Measurements from ENCODE around the gene HNRNPUL2. TPM values are rescaled to one million over a fixed set of nuclear protein-coding genes. Genes with fewer than 3 reads are reported as not detected.
A peak's percentile ranks its signal among the peaks of the same experiment; 100 is the strongest.

Gene HNRNPUL2
- total RNA-seq, 6 experiments from 2014 or later, result 34.5 to 44.6 (median 41.6) TPM

DNA sequence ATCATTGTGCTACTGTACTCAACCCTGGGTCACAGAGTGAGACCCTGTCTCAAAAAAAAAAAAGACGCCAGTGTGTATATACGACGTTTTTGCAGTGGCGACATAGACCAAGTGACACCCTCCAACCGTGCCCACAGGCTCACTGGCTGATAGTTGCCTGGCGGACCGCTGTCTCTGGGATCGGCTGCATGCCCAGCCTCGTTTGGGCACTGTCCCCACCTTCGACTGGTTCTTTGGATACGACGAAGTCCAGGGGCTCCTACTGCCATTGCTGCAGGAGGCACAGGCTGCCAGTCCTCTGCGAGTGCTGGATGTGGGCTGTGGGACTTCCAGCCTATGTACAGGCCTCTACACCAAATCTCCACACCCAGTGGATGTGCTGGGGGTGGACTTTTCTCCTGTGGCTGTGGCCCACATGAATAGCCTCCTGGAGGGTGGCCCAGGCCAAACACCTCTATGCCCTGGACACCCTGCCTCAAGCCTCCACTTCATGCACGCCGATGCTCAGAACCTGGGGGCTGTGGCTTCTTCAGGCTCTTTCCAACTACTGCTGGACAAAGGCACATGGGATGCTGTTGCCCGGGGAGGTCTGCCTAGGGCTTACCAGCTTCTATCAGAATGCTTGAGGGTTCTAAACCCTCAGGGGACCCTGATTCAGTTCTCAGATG is 60.9 kb downstream of the HNRNPUL2 start:
- Mint-ChIP-seq H3K27me3 (ENCODE audit: insufficient read depth) (peaks cover 10% of the 10 kb centered on the region), H3K4me3 (peak overlapping the region; percentile 99), H3K9me3 (peaks cover 5% of the 10 kb centered on the region; the same call in 1 of the 2 replicates), H3K36me3 (ENCODE audit: low read depth) (peaks cover 36% of the 10 kb centered on the region), H3K27ac (peak overlapping the region; percentile 96), H3K4me1 (ENCODE audit: low read depth) (peaks cover 33% of the 10 kb centered on the region)
- no peak for DNase-seq
- no peak for TF ChIP-seq CTCF (IDR thresholded peaks at IDR 0.05)

DNA sequence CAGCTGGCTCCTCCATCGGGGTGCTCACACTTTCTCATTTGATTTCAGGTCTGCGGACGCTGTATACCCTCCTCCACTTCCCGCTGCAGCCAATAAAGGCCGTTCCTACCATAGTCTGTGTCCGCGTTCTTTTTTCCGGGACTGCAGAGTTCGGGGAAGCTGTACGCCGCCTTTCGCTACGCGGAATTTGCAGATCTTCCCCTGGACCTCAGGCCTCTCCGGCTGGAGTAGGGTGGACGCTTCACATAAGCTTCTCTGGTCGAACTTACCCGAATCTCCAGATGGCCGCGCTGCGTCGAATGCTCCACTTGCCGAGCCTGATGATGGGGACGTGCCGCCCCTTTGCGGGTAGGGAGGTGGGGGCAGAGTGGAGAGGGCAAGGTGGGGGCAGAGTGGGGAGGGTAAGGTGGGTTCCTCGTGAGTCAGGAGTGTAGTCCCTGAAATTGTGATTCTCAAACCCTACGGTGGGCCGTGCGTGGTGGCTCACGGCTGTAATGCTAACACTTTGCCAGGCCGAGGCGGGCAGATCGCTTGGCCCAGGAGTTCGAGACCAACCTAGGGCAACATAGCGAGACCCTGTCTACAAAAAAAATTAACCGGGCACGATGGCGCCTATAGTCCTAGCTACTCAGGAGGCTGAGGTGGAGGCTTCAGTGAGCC is 61.5 kb downstream of the HNRNPUL2 start:
- Mint-ChIP-seq H3K36me3 (ENCODE audit: low read depth) (peaks cover 30% of the 10 kb centered on the region), H3K4me3 (peak overlapping the region; percentile 99)
- no peak for DNase-seq

DNA sequence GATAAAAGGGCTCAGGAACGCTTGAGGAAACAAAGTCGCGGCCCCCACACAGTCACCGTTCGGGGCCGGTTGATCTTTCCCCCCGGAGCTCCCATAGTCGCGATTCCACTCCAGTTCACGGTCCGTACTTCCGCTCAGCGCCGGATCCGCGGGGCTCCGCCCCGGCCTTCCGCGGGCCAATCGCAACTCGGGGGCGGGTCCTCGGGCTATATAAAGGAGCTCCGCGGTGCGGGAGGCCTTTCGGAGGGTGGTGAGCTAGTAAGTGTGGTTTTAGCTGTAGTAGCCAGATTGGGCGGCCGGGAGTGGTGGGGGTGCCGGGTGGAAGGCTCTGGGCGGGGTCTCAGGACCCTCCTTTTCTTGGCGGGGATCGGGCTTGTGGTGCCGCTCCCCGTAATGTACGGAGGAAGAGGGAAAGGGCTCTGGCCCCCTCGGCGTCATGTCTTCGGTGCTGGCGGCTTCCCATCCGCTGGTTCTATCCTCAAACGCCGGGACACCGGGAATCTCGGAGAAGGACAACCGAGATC is 62.1 kb downstream of the HNRNPUL2 start, which contains the start of the genes C11orf98 and CSKMT:
Gene C11orf98 (minus strand): TSS at position 136 of the 524 bp plus-strand sequence. CDS start 41 bp downstream, at position 95.
Gene CSKMT (plus strand): TSS at position 238 of the 524 bp plus-strand sequence. CDS start 568 bp downstream, outside the sequence.
- no peak for TF ChIP-seq CTCF (IDR thresholded peaks at IDR 0.05)
- peaks cover 8% of the 10 kb centered on the region for H3K27me3 Mint-ChIP-seq (ENCODE audit: insufficient read depth)
- peak; percentile 92 for DNase-seq
- H3K4me3 Mint-ChIP-seq, result peak within 1 kb of the TSS; percentile 99
- peaks cover 5% of the 10 kb centered on the region; the same call in 1 of the 2 replicates for H3K9me3 Mint-ChIP-seq
- H3K4me1 Mint-ChIP-seq (ENCODE audit: low read depth), result peaks cover 24% of the 10 kb centered on the region
- peak within 1 kb of the TSS; percentile 96 for H3K27ac Mint-ChIP-seq
- H3K36me3 Mint-ChIP-seq (ENCODE audit: low read depth), result peaks cover 30% of the 10 kb centered on the region

More for the DNA sequence above, 61.5 kb downstream of the HNRNPUL2 start:
- Mint-ChIP-seq H3K9me3 (peaks cover 5% of the 10 kb centered on the region; the same call in 1 of the 2 replicates), H3K4me1 (ENCODE audit: low read depth) (peaks cover 26% of the 10 kb centered on the region), H3K27me3 (ENCODE audit: insufficient read depth) (peaks cover 10% of the 10 kb centered on the region), H3K27ac (peak overlapping the region; percentile 96)
- TF ChIP-seq CTCF (IDR thresholded peaks at IDR 0.05), result no peak

DNA sequence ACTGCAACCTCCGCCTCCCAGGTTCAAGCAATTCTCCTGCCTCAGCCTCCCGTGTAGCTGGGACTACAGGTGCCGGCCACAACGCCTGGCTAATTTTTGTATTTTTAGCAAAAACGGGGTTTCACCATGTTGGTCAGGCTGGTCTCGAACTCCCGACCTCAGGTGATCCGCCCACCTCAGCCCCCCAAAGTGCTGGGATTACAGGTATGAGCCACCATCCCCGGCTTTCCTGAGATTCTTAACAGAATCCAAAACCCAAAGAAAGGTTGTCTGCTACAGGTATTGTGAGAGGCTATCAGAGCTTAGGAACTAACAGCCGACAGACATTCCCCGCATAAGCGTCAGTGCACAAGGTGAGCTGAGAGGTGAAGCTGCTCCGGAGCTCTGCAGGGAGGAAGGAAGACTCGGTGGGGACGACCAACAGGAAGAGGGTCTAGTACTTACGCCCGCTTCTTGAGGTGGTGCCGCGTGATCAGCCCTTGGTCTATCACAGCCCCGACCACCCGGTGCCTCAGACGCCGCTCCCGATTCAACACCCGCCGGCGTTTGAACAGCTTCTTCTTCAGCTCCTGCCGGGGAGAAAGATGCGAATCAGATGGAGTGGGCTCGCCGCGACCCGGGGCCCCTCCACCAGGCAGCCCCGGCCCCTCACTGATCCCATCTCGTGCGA is 62.7 kb downstream of the HNRNPUL2 start:
- Mint-ChIP-seq H3K4me3 (peak overlapping the region; percentile 99), H3K36me3 (ENCODE audit: low read depth) (peaks cover 30% of the 10 kb centered on the region), H3K9me3 (peaks cover 5% of the 10 kb centered on the region; the same call in 1 of the 2 replicates), H3K27me3 (ENCODE audit: insufficient read depth) (peaks cover 8% of the 10 kb centered on the region), H3K4me1 (ENCODE audit: low read depth) (peaks cover 18% of the 10 kb centered on the region), H3K27ac (peak overlapping the region; percentile 96)
- DNase-seq, result no peak
- TF ChIP-seq CTCF (IDR thresholded peaks at IDR 0.05), result no peak

Other genes starting within 250 kb of the HNRNPUL2 start
- gene AHNAK, start 180.7 kb downstream of the HNRNPUL2 start, total RNA-seq (2021; fragmentation: NEBNext Ultra II Directional; extraction: Animal tissue kit (Norgen Biotek cat#: 25700)), result 100 to 1,000 TPM; 426 to 589 (median 452) TPM
- 1,000 to 10,000 TPM; 1,302 to 1,474 (median 1,327) TPM for gene EEF1G, start 153.6 kb downstream of the HNRNPUL2 start, total RNA-seq (2021; fragmentation: NEBNext Ultra II Directional; extraction: Animal tissue kit (Norgen Biotek cat#: 25700))
- 10 to 100 TPM; 14.6 to 18.0 (median 16.9) TPM for gene TUT1, start 135.9 kb downstream of the HNRNPUL2 start, total RNA-seq (2021; fragmentation: NEBNext Ultra II Directional; extraction: Animal tissue kit (Norgen Biotek cat#: 25700))
- gene MTA2, start 125.6 kb downstream of the HNRNPUL2 start, total RNA-seq (2021; fragmentation: NEBNext Ultra II Directional; extraction: Animal tissue kit (Norgen Biotek cat#: 25700)), result 100 to 1,000 TPM in 2 of 6 experiments, 10 to 100 TPM in 4; 89.6 to 106 (median 95.8) TPM
- gene EML3, start 114.7 kb downstream of the HNRNPUL2 start, total RNA-seq (2021; fragmentation: NEBNext Ultra II Directional; extraction: Animal tissue kit (Norgen Biotek cat#: 25700)), result 10 to 100 TPM; 32.5 to 39.6 (median 36.4) TPM
- gene ROM1, start 114.2 kb downstream of the HNRNPUL2 start, total RNA-seq (2021; fragmentation: NEBNext Ultra II Directional; extraction: Animal tissue kit (Norgen Biotek cat#: 25700)), result 1 to 10 TPM; 2.3 to 4.8 (median 3.2) TPM
- 10 to 100 TPM; 57.9 to 93.2 (median 63.0) TPM for gene B3GAT3, start 105.5 kb downstream of the HNRNPUL2 start, total RNA-seq (2021; fragmentation: NEBNext Ultra II Directional; extraction: Animal tissue kit (Norgen Biotek cat#: 25700))
- gene GANAB, start 80.8 kb downstream of the HNRNPUL2 start, total RNA-seq (2021; fragmentation: NEBNext Ultra II Directional; extraction: Animal tissue kit (Norgen Biotek cat#: 25700)), result 100 to 1,000 TPM; 331 to 450 (median 416) TPM
- gene INTS5, start 74.2 kb downstream of the HNRNPUL2 start, total RNA-seq (2021; fragmentation: NEBNext Ultra II Directional; extraction: Animal tissue kit (Norgen Biotek cat#: 25700)), result 10 to 100 TPM; 19.1 to 26.6 (median 23.3) TPM
- gene C11orf98, start 62.2 kb downstream of the HNRNPUL2 start, total RNA-seq (2021; fragmentation: NEBNext Ultra II Directional; extraction: Animal tissue kit (Norgen Biotek cat#: 25700)), result 10 to 100 TPM; 56.1 to 74.6 (median 64.8) TPM
- 10 to 100 TPM; 12.3 to 23.6 (median 17.2) TPM for gene CSKMT, start 62.1 kb downstream of the HNRNPUL2 start, total RNA-seq (2021; fragmentation: NEBNext Ultra II Directional; extraction: Animal tissue kit (Norgen Biotek cat#: 25700))
- 10 to 100 TPM in 5 of 6 experiments, 1 to 10 TPM in 1; 9.8 to 14.2 (median 11.3) TPM for gene UQCC3, start 55.8 kb downstream of the HNRNPUL2 start, total RNA-seq (2021; fragmentation: NEBNext Ultra II Directional; extraction: Animal tissue kit (Norgen Biotek cat#: 25700))
- gene LBHD1, start 55.2 kb downstream of the HNRNPUL2 start, total RNA-seq (2021; fragmentation: NEBNext Ultra II Directional; extraction: Animal tissue kit (Norgen Biotek cat#: 25700)), result 1 to 10 TPM; 2.8 to 4.5 (median 3.7) TPM
- 100 to 1,000 TPM in 3 of 6 experiments, 10 to 100 TPM in 3; 85.2 to 114 (median 96.5) TPM for gene UBXN1, start 48.4 kb downstream of the HNRNPUL2 start, total RNA-seq (2021; fragmentation: NEBNext Ultra II Directional; extraction: Animal tissue kit (Norgen Biotek cat#: 25700))
- gene LRRN4CL, start 37.9 kb downstream of the HNRNPUL2 start, total RNA-seq (2021; fragmentation: NEBNext Ultra II Directional; extraction: Animal tissue kit (Norgen Biotek cat#: 25700)), result 1 to 10 TPM; 1.2 to 4.0 (median 1.4) TPM
- gene BSCL2, start 20.0 kb downstream of the HNRNPUL2 start, total RNA-seq (2021; fragmentation: NEBNext Ultra II Directional; extraction: Animal tissue kit (Norgen Biotek cat#: 25700)), result 10 to 100 TPM; 50.7 to 67.4 (median 56.8) TPM
- gene GNG3, start 19.8 kb downstream of the HNRNPUL2 start, total RNA-seq (2021; fragmentation: NEBNext Ultra II Directional; extraction: Animal tissue kit (Norgen Biotek cat#: 25700)), result not detected
- gene TTC9C, start 1.0 kb upstream of the HNRNPUL2 start, total RNA-seq (2021; fragmentation: NEBNext Ultra II Directional; extraction: Animal tissue kit (Norgen Biotek cat#: 25700)), result 10 to 100 TPM; 46.2 to 52.7 (median 50.0) TPM
- 10 to 100 TPM in 1 of 6 experiments, 1 to 10 TPM in 5; 7.9 to 10.8 (median 8.9) TPM for gene ZBTB3, start 26.7 kb upstream of the HNRNPUL2 start, total RNA-seq (2021; fragmentation: NEBNext Ultra II Directional; extraction: Animal tissue kit (Norgen Biotek cat#: 25700))
- 10 to 100 TPM; 77.6 to 83.8 (median 81.4) TPM for gene POLR2G, start 34.1 kb upstream of the HNRNPUL2 start, total RNA-seq (2021; fragmentation: NEBNext Ultra II Directional; extraction: Animal tissue kit (Norgen Biotek cat#: 25700))
- gene TAF6L, start 43.9 kb upstream of the HNRNPUL2 start, total RNA-seq (2021; fragmentation: NEBNext Ultra II Directional; extraction: Animal tissue kit (Norgen Biotek cat#: 25700)), result 10 to 100 TPM in 5 of 6 experiments, 1 to 10 TPM in 1; 9.9 to 12.7 (median 10.6) TPM
- gene TMEM179B, start 59.9 kb upstream of the HNRNPUL2 start, total RNA-seq (2021; fragmentation: NEBNext Ultra II Directional; extraction: Animal tissue kit (Norgen Biotek cat#: 25700)), result 10 to 100 TPM; 47.2 to 66.3 (median 52.7) TPM
- gene TMEM223, start 64.5 kb upstream of the HNRNPUL2 start, total RNA-seq (2021; fragmentation: NEBNext Ultra II Directional; extraction: Animal tissue kit (Norgen Biotek cat#: 25700)), result 10 to 100 TPM; 12.8 to 15.0 (median 13.6) TPM
- 10 to 100 TPM; 51.5 to 57.7 (median 55.0) TPM for gene NXF1, start 78.0 kb upstream of the HNRNPUL2 start, total RNA-seq (2021; fragmentation: NEBNext Ultra II Directional; extraction: Animal tissue kit (Norgen Biotek cat#: 25700))
- 10 to 100 TPM; 41.4 to 54.6 (median 47.8) TPM for gene STX5, start 104.6 kb upstream of the HNRNPUL2 start, total RNA-seq (2021; fragmentation: NEBNext Ultra II Directional; extraction: Animal tissue kit (Norgen Biotek cat#: 25700))
- gene TEX54, start 105.4 kb upstream of the HNRNPUL2 start, total RNA-seq (2021; fragmentation: NEBNext Ultra II Directional; extraction: Animal tissue kit (Norgen Biotek cat#: 25700)), result not detected
- 10 to 100 TPM; 37.4 to 49.2 (median 41.0) TPM for gene WDR74, start 112.1 kb upstream of the HNRNPUL2 start, total RNA-seq (2021; fragmentation: NEBNext Ultra II Directional; extraction: Animal tissue kit (Norgen Biotek cat#: 25700))
- 100 to 1,000 TPM; 140 to 206 (median 180) TPM for gene SLC3A2, start 153.4 kb upstream of the HNRNPUL2 start, total RNA-seq (2021; fragmentation: NEBNext Ultra II Directional; extraction: Animal tissue kit (Norgen Biotek cat#: 25700))
- not detected for gene CHRM1, start 193.9 kb upstream of the HNRNPUL2 start, total RNA-seq (2021; fragmentation: NEBNext Ultra II Directional; extraction: Animal tissue kit (Norgen Biotek cat#: 25700))

Data from HFFc6 (cell line).